Tibial nerve (tissue), 4 donors: ENCODE data around the gene KSR1. TPM values are rescaled to one million over a fixed set of nuclear protein-coding genes. Genes with fewer than 3 reads are reported as not detected.

Experiments used
- DNase-seq, 2 donors: peaks; one replicate each; pipeline ENCODE4 v3.0.0-alpha.2; 2019; ENCODE audit warnings: low spot score in 2 of 2
- H3K27ac ChIP-seq, 4 donors: fragments of 200-600 bp; sonication (generic) in 3 of 4; one replicate each; pipeline ENCODE4 v1.5.1; 2017 to 2019; ENCODE audit warnings: mild to moderate bottlenecking in 1 of 4
- H3K27me3 ChIP-seq, 2 donors: fragments of 200-600 bp; sonication (generic) in 1 of 2; one replicate each; pipeline versions ENCODE4 v1.5.1 to v1.6.0; 2017 to 2019
- H3K36me3 ChIP-seq, 3 donors: fragments of 200-600 bp; sonication (generic); one replicate each; pipeline ENCODE4 v1.5.1; 2018 to 2019
- H3K4me1 ChIP-seq, 4 donors: fragments of 200-600 bp; sonication (generic) in 3 of 4; one replicate each; pipeline ENCODE4 v1.5.1; 2017 to 2019
- H3K4me3 ChIP-seq, 4 donors: fragments of 200-600 bp; sonication (generic) in 3 of 4; one replicate each; pipeline ENCODE4 v1.5.1; 2017 to 2019; ENCODE audit warnings: mild to moderate bottlenecking in 1 of 4, moderate library complexity in 1 of 4
- H3K9me3 ChIP-seq, 4 donors: fragments of 200-600 bp; sonication (generic) in 3 of 4; one replicate each; pipeline ENCODE4 v1.5.1; 2017 to 2019
- CTCF ChIP-seq, 5 experiments: fragments of 200-600 bp in 3 of 5; fragments of 450-650 bp in 2 of 5; sonication (generic) in 3 of 5; IDR thresholded peaks; one replicate each; pipeline ENCODE4 v1.5.1; 2016 to 2019; ENCODE audit warnings: antibody characterized with exemption in 5 of 5, mild to moderate bottlenecking in 3 of 5, moderate library complexity in 2 of 5
- EP300 ChIP-seq, 2 donors: sonication (generic); formaldehyde crosslinking; IDR thresholded peaks; one replicate each; pipeline ENCODE4 v1.6.1; 2017; ENCODE audit warnings: antibody characterized with exemption in 2 of 2, mild to moderate bottlenecking in 1 of 2
- POLR2A ChIP-seq, 2 donors: fragments of 450-650 bp; IDR thresholded peaks; one replicate each; pipeline ENCODE4 v1.6.1; 2017; ENCODE audit warnings: antibody characterized with exemption in 2 of 2, mild to moderate bottlenecking in 2 of 2, moderate library complexity in 2 of 2
- WGBS, 2 donors: methylation state at CpG; one replicate each; pipeline ENCODE4 v1.1.5; 2018; 5-methylcytosine and 5-hydroxymethylcytosine counted together
- total RNA-seq, 4 donors: library from RNA; depleted of rRNA; stranded (reverse); fragments of >200 nt; gene quantifications; one replicate each; pipeline ENCODE4 v1.1.0, GENCODE V29; 2016

The KSR1 gene
- total RNA-seq, 4 donors from 2014 or later: 45.1 to 110 (median 54.2) TPM

GRCh38 chr17:27539794-27540317 lies 83.6 kb downstream of the KSR1 start:
- TF ChIP-seq EP300 (IDR thresholded peaks at IDR 0.05): no peak
- TF ChIP-seq CTCF (IDR thresholded peaks at IDR 0.05): no peak
- no peak for TF ChIP-seq POLR2A (IDR thresholded peaks at IDR 0.05)
- peaks cover 0 to 62% (median 48%) of the 10 kb centered on the region in 4 donors for H3K4me1 ChIP-seq
- 59 to 68% methylated on average over 3 of the region's 3 CpGs for WGBS, 2 donors
- peak overlapping the region; percentile 57 to 92 (median 74) for H3K27ac ChIP-seq
- no peak for DNase-seq
- H3K36me3 ChIP-seq: no peaks in the 10 kb centered on the region
- no peaks in the 10 kb centered on the region for H3K9me3 ChIP-seq
- H3K4me3 ChIP-seq: no peak overlapping the region
- no peaks in the 10 kb centered on the region for H3K27me3 ChIP-seq

GRCh38 chr17:27540318-27541101 lies 84.3 kb downstream of the KSR1 start:
- DNase-seq: peak; percentile 49 to 77
- H3K36me3 ChIP-seq: no peaks in the 10 kb centered on the region
- 39 to 47% methylated on average over 16 of the region's 16 CpGs for whole genome bisulfite sequencing, 2 donors
- H3K27me3 ChIP-seq: no peaks in the 10 kb centered on the region
- H3K27ac ChIP-seq: peak overlapping the region; percentile 77 to 92 (median 82)
- H3K4me1 ChIP-seq: peaks cover 0 to 60% (median 46%) of the 10 kb centered on the region in 4 donors
- no peak overlapping the region for H3K4me3 ChIP-seq
- no peaks in the 10 kb centered on the region for H3K9me3 ChIP-seq
- no peak for TF ChIP-seq CTCF (IDR thresholded peaks at IDR 0.05)
- peak in 1 of 2 donors; percentile 44 for TF ChIP-seq POLR2A (IDR thresholded peaks at IDR 0.05)
- peak; percentile 71 to 87 for TF ChIP-seq EP300 (IDR thresholded peaks at IDR 0.05)

- DNase-seq: no peak
- no peak overlapping the region for H3K4me3 ChIP-seq
- no peaks in the 10 kb centered on the region for H3K9me3 ChIP-seq
- no peaks in the 10 kb centered on the region for H3K36me3 ChIP-seq
- 91 to 95% methylated on average over 4 to 6 of the region's 6 CpGs for WGBS, 2 donors
- H3K27me3 ChIP-seq: no peaks in the 10 kb centered on the region
- H3K27ac ChIP-seq: peak overlapping the region; percentile 77 to 92 (median 82)
- TF ChIP-seq EP300 (IDR thresholded peaks at IDR 0.05) (no peak), CTCF (IDR thresholded peaks at IDR 0.05) (no peak), POLR2A (IDR thresholded peaks at IDR 0.05) (no peak)
- peaks cover 0 to 58% (median 41%) of the 10 kb centered on the region in 4 donors for H3K4me1 ChIP-seq
These were observed 85.2 kb downstream of the KSR1 start for GRCh38 chr17:27541301-27542023.

- TF ChIP-seq EP300 (IDR thresholded peaks at IDR 0.05) (no peak), POLR2A (IDR thresholded peaks at IDR 0.05) (no peak)
- 97% methylated on average over 3 to 5 of the region's 6 CpGs for WGBS, 2 donors
- H3K36me3 ChIP-seq: no peaks in the 10 kb centered on the region
- peaks cover 0 to 52% (median 39%) of the 10 kb centered on the region in 4 donors for H3K4me1 ChIP-seq
- no peaks in the 10 kb centered on the region for H3K9me3 ChIP-seq
- DNase-seq: no peak
- H3K4me3 ChIP-seq: no peak overlapping the region
- peak overlapping the region in 1 of 4 donors; percentile 39 for H3K27ac ChIP-seq
- H3K27me3 ChIP-seq: no peaks in the 10 kb centered on the region
These were observed 86.7 kb downstream of the KSR1 start for GRCh38 chr17:27542841-27543463.

- WGBS, 2 donors: 86 to 95% methylated on average over 9 of the region's 9 CpGs
These were observed 87.2 kb downstream of the KSR1 start for GRCh38 chr17:27543464-27543856.

More at GRCh38 chr17:27543464-27543856, 87.2 kb downstream of the KSR1 start:
- H3K27ac ChIP-seq: no peak overlapping the region
- H3K4me1 ChIP-seq: peaks cover 0 to 47% (median 36%) of the 10 kb centered on the region in 4 donors
- H3K36me3 ChIP-seq: no peaks in the 10 kb centered on the region
- H3K4me3 ChIP-seq: no peak overlapping the region
- TF ChIP-seq CTCF (IDR thresholded peaks at IDR 0.05) (no peak), POLR2A (IDR thresholded peaks at IDR 0.05) (no peak), EP300 (IDR thresholded peaks at IDR 0.05) (no peak)
- no peak for DNase-seq
- no peaks in the 10 kb centered on the region for H3K27me3 ChIP-seq
- no peaks in the 10 kb centered on the region for H3K9me3 ChIP-seq
